Activated naive CD4-positive, alpha-beta T cell treated with Interleukin-2 at 50 U/mL for 16 hours (primary cell): ENCODE results near the gene SLC2A9.

Experiments
- DNase-seq: peaks from one replicate; pipeline ENCODE4 v3.0.0-alpha.2; 2020

The SLC2A9 gene

DNA sequence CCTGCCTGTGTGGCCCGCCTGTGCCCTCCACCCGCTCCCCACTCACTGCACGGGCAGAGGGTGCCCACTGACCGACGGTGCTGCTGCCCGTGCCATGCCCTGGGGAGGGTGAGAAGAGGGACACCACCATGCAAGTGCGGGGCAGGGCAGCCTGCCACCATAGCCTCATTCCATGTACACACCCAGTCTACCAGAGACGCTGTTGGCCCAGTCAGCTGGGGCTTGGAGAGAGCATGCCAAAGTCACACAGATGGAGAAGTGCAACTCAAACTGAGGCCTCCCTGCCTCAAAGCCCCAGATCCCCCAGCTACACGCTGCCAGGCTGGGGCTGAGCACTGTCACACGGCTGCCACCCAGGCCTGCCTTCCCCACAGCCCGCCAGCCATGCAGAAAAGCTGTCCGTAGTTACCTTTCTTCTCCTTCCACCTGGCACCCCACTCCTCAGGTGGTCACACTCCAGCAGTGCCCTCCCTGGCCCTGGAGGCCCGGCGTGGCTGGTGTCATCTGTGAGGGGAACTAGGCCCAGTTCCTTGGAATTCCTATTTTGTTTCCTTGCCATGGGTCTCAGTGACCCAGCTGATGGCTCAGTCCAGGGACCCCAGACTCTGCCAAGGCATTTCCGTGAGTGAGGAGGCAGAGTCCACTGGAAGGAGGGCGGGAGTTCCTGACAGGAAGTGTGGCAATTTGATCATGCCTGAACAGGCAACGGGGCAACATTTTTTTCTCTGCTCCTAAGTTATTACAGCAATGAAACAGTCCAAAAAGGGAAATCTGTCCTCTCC, at the start of gene SLC2A9:
Gene SLC2A9, minus strand, starts transcription at position 627 of the 782 bp plus-strand sequence. Its CDS starts 68 bp downstream, at position 559.
- no peak for DNase-seq

DNA sequence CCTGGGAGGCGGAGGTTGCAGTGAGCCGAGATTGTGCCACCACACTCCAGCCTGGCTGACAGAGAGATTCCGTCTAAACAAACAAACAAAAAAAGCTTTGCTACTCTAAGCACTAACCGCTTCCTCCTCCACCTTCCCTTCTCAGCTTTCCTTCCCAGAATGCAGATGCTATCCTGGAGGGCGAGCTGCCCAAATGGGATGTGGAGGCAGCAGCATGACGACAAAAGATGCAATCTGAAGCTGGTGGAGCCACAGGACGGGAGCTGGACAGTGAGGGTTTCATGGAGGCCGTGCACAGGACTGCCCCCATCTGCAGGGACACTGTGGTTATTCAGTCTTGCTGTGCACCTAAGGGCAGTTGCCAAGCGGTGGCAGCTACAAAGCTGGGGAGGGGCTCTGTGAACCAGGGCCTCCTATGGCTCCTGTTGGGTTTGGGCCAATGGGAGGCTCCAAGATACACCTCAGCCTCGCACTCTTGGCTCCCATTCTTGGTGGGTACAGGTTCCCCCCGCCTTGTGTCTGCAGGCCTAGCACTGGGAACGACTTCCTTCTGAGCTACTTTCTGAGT, 47.9 kb upstream of the SLC2A9 start:
- DNase-seq, result no peak

DNA sequence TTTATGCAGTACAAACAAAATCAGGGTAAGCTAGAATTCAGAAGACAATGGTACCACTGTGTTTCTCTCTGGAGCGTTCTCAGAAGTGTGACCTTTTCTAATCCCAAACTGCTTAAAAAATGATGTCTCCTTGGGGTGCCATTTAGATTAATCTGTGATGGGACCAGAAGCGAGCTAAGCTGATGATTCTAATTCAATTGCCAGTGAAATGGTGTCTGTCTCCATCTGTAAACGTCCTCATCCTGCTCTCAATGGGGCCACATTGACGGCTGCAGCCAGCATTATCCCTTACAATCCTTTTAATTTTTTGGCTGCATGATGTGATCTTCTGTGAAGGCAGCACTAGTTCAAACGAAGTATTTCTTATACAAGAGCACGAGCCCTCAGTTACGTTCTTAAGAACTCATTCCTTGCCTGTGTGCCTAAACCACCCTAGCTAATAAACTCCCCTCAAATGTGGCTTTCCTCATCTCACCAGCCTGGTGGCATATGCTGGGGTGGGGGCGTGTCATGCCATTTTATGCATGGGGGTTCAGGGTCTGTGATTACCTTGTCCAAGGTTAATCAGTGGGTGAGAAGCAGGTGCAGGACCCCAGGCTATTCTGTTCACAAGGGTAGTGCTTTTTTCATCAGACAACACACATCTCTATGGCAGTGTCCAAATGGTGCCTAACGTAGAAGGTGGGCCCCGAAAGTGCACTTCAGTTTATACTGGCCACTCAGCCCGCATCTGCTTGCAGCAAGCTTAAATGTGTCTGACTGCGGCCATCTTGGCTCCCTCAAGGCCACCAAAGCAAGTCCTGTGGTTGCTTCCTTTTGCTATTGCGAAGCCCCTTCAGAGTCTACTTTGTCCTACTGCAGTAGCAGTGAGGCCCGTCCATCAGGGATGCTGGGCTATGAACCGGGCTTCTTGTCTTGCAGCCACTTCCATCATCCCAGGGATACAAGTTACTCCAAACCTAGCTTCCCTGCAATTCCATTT, 45.7 kb upstream of the SLC2A9 start:
- DNase-seq, result no peak

DNA sequence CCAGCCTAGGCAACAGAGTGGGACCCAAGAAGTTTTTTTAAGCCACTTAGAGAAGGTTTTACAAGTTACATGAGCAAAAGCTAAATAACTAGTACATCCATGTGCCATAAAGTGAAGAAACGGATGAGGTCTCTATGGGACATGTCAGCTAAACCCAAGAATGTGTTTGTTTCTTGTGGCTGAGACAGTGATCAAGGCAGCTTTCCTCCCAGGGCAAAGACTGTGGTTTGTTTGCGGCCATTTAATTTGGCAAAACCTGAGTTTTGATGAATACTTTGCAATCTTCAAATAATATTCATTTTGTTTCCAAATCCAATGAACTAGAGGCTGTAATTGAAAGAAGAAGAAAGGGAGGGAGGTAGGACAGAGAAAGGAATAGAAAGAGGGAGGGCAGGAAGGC, 44.9 kb upstream of the SLC2A9 start:
- DNase-seq, result no peak

DNA sequence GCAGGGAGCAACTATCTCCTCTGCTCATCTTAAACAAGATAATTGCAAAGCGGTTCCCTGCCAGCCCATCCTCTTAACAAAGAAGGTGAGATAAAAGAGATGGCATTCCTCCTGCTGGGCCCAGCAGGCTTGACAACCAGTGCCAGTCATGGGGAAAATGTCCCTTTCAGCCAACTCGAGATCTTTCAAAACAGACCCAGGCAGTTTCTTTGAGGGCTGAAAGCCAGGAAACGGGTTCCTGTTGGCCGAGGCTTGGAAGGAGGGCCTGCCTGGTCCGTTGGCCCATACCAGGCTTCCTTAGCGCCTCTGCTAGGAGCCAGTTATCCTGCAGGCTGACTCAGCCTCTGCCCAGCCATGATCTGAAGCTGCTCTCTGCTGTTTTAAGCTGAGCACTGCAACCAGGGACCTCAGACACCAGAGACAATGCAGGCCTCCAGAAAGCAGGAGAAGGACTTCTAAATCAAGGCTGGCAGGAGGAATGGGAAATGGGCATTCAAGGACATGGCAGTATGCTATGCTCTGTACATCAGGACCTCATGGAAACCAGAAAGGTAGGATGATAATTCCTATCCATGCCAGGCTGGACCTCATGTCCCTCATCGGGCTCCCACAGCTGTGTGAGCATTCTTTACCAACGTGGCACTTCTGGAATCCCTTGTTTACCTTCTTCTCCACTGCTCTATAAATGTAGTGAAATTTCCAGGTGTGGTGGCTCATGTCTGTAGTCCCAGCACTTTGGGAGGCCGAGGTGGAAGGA, 42.4 kb upstream of the SLC2A9 start:
- DNase-seq, result no peak

DNA sequence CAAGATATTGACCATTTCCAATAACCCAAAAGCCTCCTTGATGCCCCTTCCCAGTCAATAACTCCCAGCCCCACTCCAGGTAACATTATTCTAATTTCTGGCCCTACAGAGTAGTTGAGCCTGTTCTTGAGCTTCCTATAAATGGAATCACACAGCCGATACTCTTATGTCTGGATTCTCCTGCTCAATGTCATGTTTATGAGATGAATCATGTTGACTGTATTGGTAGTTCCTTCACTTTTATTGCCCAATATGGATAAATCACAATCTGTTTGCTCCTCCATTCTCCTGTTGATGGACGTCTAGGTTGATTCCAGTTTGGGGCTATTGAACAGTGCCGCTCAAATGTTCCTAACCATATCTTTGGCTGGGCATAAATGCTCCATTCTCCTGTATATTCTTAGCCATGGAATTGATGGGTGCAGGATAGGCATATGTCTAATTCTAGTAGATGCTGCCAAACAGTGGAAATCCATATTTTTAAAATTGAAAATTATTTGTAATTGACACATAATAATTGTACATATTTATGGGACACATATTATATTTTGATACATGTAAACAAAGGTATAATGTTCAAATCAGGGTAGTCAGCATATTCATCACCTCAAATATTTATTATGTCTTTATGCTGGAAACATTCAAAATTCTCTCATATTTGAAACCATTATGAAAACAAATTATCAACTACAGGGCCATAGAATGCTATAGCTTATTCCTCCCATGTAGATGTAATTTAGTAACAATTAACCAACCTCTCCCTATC, 40.5 kb upstream of the SLC2A9 start:
- DNase-seq, result no peak

DNA sequence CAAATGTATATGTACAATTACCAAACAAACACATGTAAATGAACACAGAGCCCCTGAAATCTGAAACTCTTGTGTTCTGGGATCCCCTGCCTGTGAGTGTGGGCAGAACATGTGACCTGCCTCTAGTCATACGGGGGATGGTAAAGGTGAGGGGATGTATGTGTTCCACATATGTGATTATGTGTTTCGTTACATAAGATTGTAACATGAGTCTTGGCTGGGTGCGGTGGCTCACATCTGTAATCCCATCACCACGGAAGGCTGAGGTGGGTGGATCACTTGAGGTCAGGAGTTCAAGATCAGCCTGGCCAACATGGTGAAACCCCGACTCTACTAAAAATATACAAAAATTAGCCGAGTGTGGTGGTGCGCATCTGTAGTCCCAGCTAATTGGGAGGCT, 37.1 kb upstream of the SLC2A9 start:
- no peak for DNase-seq

DNA sequence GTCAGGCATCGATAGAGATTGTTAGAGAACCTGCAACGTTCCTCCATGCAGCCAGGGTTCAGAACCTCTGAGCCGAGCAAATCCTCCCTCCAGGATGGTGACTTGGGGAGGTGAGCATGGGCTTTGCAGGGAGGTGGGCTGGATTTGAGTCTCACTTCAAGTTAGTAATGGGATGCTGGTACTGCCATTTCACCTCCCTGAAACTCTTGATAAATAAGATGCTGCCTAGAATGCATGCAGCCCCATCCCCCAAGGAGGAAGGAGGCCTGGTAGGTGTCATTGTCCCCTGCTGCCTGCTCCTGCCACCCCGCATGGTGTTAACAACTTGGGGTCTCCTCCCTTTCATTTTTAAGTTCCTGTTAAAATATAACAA, 35.7 kb upstream of the SLC2A9 start:
- no peak for DNase-seq

DNA sequence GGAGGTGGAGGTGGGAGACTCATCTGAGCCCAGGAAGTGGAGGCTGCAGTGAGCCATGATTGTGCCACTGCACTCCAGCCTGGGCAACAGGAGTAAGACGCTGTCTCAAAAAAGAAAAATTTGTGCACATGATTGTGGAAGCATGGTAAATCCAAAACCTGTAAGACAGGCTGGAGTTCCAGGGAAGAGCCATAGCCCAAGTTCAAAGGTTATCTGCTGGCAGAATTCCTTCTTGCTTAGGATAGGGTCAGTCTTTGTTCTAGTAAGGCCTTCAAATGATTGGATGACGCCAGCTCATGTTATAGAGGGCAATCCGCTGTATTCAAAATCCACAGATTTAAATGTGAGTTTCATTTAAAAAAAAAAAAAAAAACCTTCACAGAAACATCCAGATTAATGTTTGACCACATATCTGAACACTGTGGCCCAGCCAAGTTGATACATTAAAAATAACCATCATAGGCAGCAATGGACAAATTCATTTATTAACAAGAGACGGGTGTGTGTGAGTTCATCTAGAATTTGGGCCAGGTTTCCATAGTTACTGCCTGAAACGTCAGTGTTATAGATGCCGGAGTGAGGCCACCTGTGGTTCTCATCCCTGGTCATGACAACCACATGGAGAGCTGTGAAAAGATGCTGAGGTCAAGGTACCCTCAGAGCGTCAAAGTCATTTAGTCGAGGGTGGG, 35.2 kb upstream of the SLC2A9 start:
- no peak for DNase-seq

DNA sequence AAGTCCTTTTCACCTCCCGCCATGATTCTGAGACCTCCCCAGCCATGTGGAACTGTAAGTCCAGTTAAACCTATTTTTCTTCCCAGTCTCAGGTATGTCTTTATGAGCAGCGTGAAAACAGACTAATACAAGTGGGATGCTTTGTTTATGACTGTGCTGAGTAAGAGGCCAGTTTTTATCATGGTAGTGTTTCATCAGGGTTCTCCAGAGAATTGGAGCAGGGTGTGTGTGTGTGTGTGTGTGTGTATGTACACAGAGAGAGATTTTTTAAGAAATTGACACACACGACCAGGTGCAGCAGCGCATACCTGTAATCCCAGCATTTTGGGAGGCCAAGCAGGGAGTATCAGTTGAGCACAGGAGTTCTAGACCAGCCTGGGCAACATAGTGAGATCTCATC, 34.6 kb upstream of the SLC2A9 start:
- DNase-seq, result no peak

DNA sequence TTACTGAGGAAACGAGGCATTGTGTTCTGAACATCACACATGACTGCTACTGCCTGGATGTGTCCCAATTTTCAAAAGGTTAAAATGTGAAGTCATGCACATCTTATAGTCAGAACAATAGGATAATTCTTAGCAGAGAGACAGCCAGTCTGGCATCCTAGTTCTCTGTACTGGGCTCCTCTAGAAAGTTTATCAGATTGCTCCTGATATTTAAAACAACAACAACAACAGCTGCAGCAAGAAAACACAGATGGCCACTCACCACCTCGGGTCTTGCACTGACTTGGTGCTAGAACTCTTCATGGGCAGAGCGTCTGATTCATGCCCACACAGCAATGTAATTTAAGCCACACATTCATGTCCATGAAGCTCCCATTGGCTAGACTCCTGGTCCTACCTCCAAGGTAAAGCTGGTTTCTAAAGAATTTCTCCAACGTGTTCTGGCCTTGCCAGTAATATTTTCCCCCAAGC, 33.3 kb upstream of the SLC2A9 start:
- no peak for DNase-seq

DNA sequence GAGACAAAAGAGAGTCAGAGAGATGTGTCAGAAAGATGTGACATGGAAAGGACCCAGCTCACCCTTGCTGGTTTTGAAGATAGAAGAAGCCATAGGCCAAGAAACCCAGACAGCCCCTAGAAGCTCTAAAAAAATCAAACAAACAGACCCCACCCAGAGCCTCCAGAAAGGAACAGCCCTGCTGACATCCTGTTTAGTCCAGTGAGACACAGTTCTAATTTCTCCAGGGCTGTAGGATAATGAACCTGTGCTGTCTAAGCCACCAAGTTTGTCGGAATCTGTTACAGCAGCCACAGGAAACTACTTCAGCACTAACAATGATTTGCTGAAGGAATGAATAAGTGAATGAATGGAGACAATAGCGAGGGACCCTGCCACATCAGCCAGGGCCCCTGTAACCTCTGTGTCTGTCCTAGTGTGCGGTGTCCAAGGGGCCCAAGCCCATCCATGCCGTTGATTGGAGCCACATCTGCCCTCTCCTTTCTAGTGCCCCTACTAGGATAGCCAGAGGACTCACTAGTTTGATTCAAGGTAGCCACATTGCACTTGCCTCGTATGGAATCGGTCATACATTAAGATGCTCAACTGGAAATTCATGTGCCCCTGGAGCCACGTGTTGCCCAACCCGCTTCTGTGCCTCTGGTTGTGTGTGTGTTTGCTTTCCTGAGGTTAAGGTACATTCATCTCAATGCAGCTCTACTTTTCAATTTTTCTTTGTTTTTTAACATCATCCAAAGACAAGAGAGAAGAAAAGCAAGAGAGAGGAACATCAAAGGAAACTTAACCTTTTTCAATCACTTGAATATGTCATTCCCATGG, 32.5 kb upstream of the SLC2A9 start:
- DNase-seq, result no peak

DNA sequence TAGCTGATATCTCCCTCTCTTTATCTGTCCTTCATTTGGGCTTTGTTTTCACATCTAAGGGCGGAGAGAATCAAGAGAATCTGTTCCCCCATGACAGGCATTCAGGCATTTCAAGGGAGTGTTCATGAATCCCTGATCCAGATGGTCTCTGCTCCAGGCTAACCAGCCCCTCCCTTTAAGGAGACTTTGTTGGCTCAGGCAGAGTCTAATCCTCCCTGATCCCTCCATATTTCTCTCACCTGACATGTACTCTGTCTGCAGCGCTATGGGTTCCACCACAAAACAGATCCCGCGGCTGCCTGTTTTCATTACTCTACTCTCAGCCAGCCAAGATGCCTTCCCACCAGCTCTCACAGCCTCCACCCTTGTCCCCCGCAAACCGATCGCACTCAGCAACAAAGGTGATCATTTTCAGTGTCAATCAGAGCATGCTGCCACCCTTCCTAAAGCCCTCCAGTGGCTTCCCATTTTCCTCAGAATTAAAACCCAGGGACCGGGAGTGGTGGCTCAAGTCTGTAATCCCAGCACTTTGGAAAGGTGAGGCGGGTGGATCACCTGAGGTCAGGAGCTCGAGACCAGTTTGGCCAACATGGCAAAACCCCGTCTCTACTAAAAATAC, 30.3 kb upstream of the SLC2A9 start:
- no peak for DNase-seq

DNA sequence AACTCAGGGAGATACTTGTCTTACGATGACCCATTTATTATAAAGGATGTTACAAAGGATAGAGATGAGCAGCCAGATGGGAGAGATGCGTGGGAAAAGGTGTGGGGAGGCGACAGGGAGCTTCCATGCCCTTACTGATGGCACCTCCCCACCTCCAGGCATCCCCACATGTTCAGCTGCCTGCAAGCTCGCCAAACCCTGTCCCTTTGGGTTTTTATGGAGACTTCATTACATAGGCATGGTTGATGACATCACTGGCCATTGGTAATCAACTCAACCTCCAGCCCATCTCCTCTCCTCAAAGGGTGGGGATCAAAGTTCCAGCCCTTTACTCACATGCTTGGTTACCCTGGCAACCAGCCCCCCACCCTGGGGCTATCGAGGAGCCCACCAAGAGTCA, 29.4 kb upstream of the SLC2A9 start:
- DNase-seq, result no peak

DNA sequence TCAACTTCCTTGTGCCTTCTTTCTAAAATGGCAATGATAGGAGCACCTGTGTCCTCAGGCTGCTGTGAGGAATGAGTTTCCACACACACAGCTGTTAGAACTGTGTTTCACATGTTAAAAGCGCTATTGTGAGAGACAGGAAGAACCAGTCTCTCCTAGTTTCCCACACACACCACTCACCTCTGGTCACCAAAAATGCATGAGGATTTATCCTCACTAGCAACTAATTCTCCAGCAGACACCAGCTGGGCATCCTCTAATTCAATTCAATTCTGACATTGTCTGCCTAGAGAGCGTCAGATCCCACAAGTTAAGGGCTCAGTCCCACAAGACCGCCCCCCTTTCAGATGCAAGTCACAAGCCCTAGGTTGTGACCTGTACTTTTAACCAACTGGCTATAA, 29.0 kb upstream of the SLC2A9 start:
- no peak for DNase-seq

DNA sequence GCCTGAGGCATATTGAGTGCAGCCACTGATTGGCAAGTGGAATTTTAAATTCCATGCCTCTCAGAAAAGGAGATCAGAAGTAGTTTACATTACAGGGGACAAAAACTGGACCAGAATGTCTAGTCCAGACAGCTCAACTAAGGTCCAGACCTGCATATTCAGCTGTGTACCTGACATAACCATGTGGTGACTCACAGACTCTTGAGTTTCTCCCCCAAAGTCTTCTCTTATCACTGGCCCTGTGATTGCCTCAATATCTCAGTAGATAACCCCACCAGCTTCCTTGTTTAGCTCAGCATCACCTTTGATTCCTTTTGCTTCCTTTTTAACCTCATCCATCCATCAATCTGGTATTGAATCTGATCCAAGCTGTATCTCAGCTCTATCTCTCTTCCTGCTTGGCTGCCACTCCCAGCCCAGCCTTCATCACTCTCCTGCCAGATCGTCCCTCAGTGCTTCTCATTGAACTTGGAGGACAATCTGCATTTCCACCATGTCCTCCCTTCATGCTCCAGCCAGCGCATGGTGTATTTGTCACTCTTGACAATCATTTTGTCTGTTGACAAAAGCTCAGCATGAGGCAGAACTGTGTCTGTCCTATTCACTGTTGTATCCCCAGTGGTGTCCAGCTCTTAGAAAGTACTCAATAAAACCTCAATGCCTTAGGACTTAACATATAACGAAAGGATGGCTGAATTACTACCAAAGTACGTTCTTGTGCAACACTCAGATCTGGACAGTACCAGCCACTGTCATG, 27.8 kb upstream of the SLC2A9 start:
- no peak for DNase-seq

DNA sequence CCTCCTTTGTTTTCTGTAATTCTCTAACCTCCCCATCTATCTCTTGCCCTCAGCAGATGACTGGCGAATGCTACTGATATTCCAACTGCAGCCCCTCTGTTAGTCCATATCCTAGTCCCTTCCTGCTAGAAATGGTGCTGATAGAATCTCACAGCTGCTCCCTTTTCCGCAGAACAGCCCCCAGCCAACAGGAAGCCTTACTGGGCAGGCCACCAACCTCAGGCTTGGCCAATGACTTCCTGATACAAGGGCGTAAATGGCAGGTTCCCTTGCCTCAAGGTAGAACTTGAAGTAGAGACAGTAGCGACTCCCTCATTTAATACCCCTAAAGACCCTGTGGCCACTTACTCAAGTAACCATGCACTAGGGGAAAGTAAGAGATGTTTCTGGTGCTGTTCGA, 26.7 kb upstream of the SLC2A9 start:
- no peak for DNase-seq

DNA sequence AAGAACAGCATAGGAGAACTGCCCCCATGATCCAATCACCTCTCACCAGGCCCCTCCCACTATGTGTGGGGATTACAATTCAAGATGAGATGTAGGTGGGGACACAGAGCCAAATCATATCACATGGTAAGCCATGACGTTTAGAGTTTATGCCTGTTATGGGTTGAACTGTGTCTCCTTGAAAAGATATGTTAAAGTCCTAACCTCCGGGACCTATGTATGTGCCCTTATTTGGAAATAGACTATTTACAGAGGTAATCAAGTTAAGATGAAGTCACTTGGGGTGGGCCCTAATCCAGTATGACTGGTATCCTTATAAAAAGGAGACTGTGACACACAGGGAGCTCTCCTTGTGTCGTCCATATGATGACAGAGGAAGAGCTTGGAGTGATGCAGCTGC, 25.2 kb upstream of the SLC2A9 start:
- no peak for DNase-seq

DNA sequence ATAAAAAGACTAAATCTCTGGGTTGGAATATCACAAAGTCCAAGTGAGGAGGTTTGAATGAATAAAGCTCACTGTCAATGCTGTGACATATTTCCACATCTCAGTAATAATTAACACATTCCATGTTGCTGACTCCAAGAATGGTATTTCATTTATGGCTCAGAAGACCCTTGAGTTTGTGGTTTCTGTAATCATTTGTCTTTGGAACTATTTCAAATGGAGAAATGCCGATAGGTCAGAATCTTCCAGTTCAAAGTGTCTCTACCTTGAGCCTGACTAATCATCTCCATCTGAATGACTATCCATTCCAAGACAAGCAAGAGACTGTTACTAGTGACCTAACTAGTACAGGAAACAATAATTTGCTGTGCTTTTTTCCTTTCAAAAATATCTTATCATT, 24.2 kb upstream of the SLC2A9 start:
- DNase-seq, result no peak
